HG03135 (cell line): ENCODE measurements around the gene CLEC19A.
"Not testable (repeated sequence)": the region's sequence is repeated elsewhere in the genome, so short reads cannot be mapped to it uniquely, and the experiment has no call there.

ENCODE experiments used
- ATAC-seq: cut with Tn5 transposase; IDR thresholded peaks from one replicate; pipeline ENCODE4 v1.9.1; 2021; ENCODE audit warnings: mild to moderate bottlenecking, moderate library complexity; ENCODE audit not compliant: unreplicated experiment

Gene CLEC19A

DNA sequence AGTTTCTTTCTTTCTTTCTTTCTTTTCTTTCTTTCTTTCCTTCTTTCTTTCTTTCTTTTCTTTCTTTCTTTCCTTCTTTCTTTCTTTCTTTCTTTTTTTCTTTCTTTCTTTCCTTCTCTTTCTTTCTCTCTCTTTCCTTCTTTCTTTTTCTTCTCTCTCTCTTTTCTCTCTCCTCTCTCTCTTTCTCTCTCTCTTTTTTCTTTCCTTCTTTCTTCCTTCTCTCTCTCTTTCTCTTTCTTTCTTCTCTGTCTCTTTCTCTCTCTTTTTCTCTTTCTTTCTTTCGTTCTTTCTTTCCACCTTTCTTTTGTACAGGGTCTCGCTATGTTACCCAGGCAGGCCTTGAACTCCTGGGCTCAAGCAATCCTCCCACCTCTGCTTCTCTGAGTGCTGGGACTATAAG, 35.7 kb downstream of the CLEC19A start:
- not testable (repeated sequence) for ATAC-seq

DNA sequence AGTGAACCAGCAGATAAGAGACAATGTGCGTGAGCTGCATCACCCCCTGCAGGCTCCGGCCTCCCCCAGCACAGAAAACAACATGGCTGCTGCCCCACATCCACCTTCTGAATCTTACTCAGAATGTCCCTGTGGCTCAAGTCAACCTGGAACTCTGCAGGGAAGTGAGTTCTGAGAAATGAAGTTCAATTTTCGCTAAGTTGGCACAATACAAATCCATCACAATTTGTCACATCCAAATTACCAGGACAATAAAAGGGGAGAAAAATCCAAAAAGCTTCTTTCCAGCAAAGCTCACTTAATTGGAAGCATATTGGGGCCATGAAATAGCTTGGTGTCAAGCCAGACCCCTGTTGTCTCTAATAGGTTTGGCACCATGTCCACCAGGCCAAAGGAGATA, 38.1 kb downstream of the CLEC19A start:
- ATAC-seq = no peak

DNA sequence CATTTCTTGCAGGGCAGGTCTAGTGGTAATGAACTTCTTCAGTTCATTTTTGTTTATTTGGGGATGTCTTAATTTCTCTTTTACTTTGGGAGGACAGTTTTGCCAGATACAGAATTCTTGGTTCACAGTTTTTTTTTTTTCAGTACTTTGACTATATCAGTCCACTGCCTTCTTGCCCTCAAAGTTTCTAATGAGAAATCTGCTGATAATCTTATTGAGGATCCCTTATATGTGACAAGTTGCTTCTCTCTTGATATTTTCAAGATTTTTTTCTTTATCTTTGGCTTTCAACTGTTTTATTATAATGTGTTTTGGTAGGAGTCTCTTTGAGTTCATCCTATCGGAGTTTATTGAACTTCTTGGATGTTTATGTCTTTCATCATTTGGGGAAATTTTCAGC, 42.8 kb downstream of the CLEC19A start:
- no peak for ATAC-seq

DNA sequence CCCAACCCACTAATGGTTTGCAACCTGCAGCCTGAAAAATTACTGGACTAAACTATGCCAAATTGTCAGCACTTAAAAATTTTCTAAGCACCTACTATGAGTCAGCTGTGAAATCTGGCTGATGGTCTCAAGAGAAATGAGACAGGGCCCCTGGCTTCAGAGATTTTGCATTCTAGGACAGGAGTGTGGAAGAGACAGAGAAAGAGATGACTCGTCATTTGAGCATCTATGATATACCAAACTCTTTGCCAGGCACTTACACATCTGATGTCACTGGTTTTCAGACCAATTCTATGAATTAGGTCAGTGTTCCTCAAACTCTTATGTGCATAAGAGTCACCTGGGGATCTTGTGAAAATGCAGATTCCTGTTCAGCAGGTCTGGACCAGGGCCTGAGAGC, 44.4 kb downstream of the CLEC19A start:
- ATAC-seq = no peak

DNA sequence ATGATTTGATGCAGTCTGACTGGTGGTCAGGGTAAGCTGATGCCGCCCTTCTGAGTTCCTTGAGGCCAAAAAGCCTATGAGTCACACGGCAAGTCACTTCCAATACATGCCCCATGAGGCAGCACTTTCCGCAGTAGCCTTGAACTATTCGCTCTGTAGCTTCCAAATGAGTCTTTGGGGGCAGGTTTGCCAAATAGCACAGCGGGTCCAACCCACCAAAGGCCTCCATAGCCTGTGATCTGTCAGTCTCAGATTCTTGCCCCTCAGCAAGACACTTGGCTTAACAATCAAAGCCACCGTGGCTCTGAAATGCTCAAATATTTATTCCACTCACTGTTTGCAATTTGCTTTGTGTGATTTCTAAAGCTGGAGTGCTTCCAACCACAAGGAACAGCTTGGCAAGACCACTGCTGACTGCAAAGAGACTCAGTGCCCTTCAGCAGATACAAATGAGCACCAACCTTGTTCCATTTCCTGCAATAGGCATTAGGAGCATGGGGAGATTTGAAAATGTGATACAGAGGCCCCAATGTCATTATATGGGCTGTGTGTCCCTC, 45.4 kb downstream of the CLEC19A start:
- no peak for ATAC-seq

DNA sequence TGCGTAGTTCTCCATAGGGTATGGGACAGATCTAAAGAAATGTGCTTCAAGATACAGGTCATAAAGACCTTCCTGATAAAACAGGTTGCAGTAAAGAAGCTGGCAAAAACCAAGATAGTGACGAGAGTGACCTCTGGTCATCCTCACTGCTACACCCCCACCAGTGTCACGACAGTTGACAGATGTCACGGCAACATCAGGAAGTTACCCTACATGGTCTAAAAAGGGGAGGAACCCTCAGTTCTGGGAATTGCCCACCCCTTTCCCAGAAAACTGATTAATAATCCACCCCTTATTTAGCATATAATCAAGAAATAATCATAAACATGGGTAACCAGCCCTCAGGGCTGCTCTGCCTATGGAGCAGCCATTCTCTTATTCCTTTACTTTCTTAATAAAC, 46.3 kb downstream of the CLEC19A start:
- no peak for ATAC-seq

DNA sequence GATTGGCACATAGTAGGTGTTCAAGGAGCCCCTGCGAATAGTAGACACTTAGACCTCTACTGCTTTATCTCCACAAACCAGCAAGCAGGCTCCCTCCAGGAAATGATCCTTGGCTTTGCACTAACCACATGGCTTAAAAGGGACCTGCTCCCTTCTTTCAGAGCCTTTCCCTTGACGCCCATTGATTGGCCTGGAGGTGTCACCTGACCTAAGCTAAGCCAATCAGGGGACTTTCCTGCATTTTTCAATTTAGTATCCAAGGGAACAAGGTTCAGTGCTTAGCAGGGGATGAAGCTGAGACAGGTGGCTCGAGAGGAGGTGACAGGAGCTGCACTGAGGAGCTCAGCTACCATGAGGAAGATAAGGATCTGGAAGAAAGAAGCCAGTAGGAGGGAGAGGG, 52.8 kb downstream of the CLEC19A start:
- ATAC-seq = no peak

DNA sequence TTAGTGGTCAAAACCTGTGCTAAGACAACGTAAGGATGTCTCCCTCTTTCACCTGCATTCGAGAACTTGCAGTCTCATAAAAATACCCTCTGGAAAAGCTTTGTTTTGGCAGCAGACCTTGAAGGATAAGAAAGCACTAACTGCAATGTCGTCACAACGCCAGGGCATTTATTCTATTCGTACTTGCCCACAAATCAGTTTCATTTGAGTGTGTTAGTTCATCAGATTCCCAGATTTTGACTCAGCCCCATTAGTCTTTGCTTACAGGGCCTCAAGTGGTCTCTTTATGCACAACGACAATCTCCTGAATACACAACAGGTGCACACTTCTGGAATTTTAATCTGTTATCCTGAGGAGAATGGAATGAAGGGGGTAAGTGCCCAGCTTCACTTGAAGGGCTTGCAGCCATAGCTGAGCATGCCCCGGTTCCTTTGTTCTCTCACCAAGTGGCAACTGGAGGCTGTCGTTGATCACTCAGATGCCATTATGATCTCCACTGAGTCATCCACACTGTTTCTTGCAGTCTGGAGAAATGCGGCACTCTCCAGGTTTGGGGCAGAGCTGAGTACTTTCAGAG, 58.8 kb downstream of the CLEC19A start:
- no peak for ATAC-seq

DNA sequence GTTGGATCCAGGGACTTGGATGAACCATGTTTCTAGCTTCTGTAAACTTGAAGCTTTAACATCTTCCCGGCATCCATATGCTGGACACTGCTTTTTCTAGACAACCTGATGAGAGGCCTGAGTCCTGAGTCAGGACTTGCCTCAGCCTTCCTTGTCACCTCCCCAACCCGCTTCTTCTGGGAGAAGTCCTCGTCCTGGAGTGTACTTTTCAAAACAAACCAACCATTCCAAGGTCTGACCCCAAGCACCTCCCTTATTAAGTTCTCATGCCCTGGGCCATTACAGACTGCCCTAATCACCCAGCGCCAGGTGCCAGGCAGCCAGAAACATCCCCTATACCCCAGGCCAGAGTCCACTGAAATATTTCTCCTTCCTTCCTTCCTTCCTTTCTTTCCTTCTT, 59.4 kb downstream of the CLEC19A start:
- no peak for ATAC-seq

DNA sequence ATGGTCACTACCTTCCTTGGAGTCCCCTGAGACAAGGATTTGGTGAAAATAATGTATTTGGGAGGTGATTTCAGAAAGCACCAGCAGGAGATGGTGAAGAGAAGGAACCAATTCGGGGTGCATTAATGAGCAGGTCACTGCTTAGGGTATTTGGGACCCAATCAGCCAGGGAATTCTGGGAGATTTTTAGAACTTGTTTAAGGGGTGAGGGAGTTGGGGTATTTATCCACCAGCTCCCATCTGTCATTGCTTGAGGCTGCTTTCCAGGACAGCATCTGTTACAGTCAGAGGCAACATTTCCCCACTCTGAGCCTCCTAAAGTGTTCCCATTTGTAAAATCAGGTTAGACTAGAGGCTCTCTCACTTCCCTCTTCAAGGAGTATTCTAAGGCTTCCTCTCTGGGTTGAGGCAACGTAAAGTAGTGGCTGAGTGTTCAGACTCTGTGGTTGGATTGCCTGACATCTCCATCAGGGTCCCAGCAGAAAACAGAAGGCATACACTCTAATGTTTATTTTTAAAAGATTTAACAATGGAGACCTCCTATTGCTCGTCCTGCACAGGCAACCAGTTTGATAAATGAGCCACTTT, 60.9 kb downstream of the CLEC19A start:
- ATAC-seq = no peak

DNA sequence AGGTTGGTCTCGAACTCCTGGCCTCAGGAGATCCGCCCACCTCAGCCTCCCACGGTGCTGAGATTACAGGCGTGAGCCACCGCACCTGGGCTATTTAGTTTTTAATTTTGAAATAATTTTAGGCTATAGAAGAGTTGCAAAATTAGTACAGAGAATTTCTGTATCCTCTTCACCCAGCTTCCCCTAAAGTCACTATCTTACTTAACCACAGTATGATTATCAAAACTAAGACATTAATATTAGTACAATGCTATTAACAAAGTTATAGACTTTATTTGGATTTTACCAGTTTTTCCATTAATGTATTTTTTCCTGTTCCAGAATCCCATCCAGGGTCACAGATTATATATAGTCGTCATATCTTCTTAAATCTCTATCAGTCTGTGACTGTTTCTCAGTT, 62.6 kb downstream of the CLEC19A start:
- no peak for ATAC-seq

DNA sequence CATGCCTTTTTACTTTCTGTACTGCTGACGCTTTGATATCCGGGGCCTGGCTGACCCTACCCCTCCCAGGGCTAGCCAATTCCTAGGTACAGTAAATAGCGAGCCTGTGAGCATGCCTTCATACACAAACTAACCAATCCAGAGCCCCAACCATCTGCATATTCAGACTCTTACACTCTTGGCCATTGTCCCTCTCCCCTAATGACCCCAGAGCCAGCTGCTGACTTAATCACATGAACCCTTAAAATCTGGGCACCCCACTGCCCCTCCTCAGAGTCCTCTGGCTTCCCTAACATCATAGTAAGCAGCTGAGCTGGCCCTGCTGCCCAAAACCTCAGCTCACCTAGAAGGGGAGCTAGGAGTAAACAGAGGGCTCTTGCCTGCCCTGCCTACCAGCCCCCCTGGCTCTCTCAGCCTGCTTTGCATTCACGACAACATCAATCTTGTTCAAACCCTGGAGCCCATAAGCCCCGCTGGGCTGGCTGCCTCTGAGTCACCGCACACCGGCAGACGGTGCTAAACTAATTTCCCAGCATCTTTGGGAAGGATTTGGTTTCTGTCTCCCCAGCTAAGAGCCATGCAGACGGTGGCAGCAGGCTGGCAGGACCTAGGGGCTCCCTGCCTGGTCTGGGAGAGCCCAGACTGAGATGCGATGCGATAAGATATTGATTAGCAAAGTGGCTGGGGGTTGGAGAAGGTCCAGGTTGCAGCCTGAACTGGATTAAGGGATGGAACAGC, 63.2 kb downstream of the CLEC19A start:
- no peak for ATAC-seq

DNA sequence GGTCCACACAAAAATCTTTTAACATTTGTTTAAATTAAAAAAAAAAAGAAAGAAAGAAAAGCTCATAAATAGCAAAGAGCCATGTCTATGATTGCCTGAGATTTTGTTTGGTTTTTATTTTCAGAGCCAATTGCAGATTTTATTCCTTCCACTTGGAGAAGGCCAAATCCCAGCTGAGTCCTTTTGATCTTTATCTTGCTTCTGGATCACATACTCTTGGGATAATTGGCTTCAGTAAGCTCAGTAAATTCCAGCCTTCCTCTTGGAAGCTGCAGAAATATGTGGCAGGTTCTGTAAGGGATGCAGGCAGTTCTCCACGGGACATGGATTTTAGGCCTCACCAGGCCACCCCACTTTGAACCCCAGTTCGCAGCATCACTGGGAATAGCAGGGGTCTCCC, 68.8 kb downstream of the CLEC19A start:
- ATAC-seq = no peak

DNA sequence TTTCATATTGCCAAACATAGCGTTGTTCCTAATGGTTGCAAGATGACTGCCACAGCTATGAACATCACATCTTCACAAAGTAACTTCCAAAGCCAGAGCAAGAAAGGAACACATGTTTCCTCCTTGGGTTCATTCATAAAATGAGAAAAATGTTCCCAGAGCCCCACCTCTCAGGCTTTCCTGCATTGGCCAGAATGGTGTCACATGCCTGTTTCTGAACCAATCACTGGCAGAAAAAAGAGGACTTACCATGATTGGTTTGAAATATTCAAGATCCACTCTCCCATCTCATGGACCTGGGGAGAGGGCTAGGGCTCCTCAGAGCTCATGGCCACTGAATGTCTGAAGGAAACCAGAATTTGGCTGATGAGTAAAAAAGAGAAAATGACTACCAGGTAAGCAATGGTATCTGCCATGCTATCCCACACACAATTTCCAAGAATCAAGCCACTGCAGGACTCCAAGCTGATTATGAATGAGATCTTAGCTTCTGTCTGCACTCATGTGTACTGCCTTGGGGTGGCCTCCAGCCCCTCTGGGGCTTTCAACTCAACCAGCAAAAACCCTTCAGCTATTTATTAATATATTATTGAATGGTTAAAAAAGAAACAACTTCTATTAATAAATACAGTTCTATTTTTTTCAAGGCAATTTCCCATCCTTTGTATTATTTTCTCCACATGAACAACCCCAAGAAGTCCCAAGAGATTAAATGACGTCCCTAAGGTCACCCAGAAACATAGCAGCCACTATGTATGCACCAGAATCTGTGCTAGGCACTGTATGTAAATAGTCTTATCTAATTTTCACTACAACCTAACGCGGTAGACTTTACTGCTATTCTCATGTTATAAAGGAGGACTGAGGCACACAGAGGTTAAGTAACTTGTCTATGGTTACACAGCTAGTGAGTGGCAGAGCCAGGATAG, 70.8 kb downstream of the CLEC19A start:
- ATAC-seq = no peak

DNA sequence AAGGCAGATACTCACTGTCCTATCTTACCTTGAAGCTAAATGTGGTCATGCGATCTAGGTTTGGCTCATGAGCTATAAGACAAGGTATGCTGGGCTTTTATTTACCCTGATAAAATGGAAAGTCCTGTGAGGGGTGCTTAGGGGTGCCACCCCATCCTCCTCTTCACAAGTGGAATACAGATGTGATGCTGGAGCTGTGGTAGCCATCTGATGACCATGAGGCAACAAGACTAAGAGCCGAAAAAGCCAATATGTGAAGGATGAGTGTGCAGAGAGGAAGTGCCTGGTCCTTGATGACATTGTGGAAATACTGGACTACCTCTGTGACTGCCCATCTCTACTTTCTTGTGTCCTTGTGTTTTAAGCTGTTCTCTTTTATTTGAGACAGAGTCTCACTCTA, 74.0 kb downstream of the CLEC19A start:
- ATAC-seq = no peak
